ENCODE data around the gene IER3.

Gene IER3

GRCh38 chr6:30774701-30775100, 30.4 kb upstream of the IER3 start:
- TF ChIP-seq SPI1 (IDR thresholded peaks at IDR 0.05; ENCODE audit: borderline replicate concordance, low read depth) (no peak), REST (IDR thresholded peaks at IDR 0.05; ENCODE audit: insufficient replicate concordance, low read depth) (no peak), POLR2AphosphoS5 (IDR thresholded peaks at IDR 0.05; ENCODE audit: low read depth) (no peak), CTCF (IDR thresholded peaks at IDR 0.05; ENCODE audit: insufficient read depth, low read length) (no peak), GABPA (IDR thresholded peaks at IDR 0.05; ENCODE audit: low read depth) (no peak)
- no peak for DNase-seq (ENCODE audit: low read depth in 1 of 2, low spot score in 1 of 2)
- Histone ChIP-seq H3K27ac (replicated peaks) (no peak overlapping the region), H3K27me3 (ENCODE audit: insufficient read depth, poor library complexity, severe bottlenecking) (no peaks in the 10 kb centered on the region), H3K4me3 (replicated peaks; ENCODE audit: insufficient read depth, low read length) (no peak overlapping the region)

GRCh38 chr6:30770592-30770991, 26.2 kb upstream of the IER3 start:
- Histone ChIP-seq H3K27ac (replicated peaks) (no peak overlapping the region), H3K27me3 (ENCODE audit: insufficient read depth, poor library complexity, severe bottlenecking) (no peaks in the 10 kb centered on the region)
- TF ChIP-seq POLR2AphosphoS5 (IDR thresholded peaks at IDR 0.05; ENCODE audit: low read depth) (no peak), GABPA (IDR thresholded peaks at IDR 0.05; ENCODE audit: low read depth) (no peak), REST (IDR thresholded peaks at IDR 0.05; ENCODE audit: insufficient replicate concordance, low read depth) (no peak), CTCF (IDR thresholded peaks at IDR 0.05; ENCODE audit: insufficient read depth, low read length) (no peak), SPI1 (IDR thresholded peaks at IDR 0.05; ENCODE audit: borderline replicate concordance, low read depth) (no peak)

GRCh38 chr6:30769853-30770524, 25.6 kb upstream of the IER3 start:
- TF ChIP-seq GABPA (IDR thresholded peaks at IDR 0.05; ENCODE audit: low read depth) (no peak), REST (IDR thresholded peaks at IDR 0.05; ENCODE audit: insufficient replicate concordance, low read depth) (no peak), CTCF (IDR thresholded peaks at IDR 0.05; ENCODE audit: insufficient read depth, low read length) (no peak), SPI1 (IDR thresholded peaks at IDR 0.05; ENCODE audit: borderline replicate concordance, low read depth) (no peak), POLR2AphosphoS5 (IDR thresholded peaks at IDR 0.05; ENCODE audit: low read depth) (no peak)
- no peak for DNase-seq (ENCODE audit: low read depth in 1 of 2, low spot score in 1 of 2)
- Histone ChIP-seq H3K27me3 (ENCODE audit: insufficient read depth, poor library complexity, severe bottlenecking) (no peaks in the 10 kb centered on the region), H3K4me3 (replicated peaks; ENCODE audit: insufficient read depth, low read length) (no peak overlapping the region), H3K27ac (replicated peaks) (no peak overlapping the region; the same call in 1 of the 2 replicates)

More at GRCh38 chr6:30770592-30770991, 26.2 kb upstream of the IER3 start:
- no peak for DNase-seq (ENCODE audit: low read depth in 1 of 2, low spot score in 1 of 2)
- H3K4me3 ChIP-seq (replicated peaks; ENCODE audit: insufficient read depth, low read length) = no peak overlapping the region

Measured in HL-60 (cell line).